HG03039 (cell line): ENCODE results near the gene FMN1.

ENCODE experiments used
- ATAC-seq: cut with Tn5 transposase; IDR thresholded peaks from one replicate; pipeline ENCODE4 v1.9.1; 2021; ENCODE audit warnings: mild to moderate bottlenecking, moderate library complexity; ENCODE audit not compliant: unreplicated experiment

The FMN1 gene

GRCh38 chr15:32901192-32901591, 293.3 kb downstream of the FMN1 start:
- ATAC-seq: no peak

GRCh38 chr15:32899126-32899596, 295.4 kb downstream of the FMN1 start:
- no peak for ATAC-seq

- no peak for ATAC-seq
These were observed 296.1 kb downstream of the FMN1 start for GRCh38 chr15:32898414-32898813.

GRCh38 chr15:32893421-32893820, 301.1 kb downstream of the FMN1 start:
- no peak for ATAC-seq

GRCh38 chr15:32889214-32889613, 305.3 kb downstream of the FMN1 start:
- ATAC-seq: no peak

- ATAC-seq: no peak
These were observed 306.2 kb downstream of the FMN1 start for GRCh38 chr15:32888221-32888761.

- no peak for ATAC-seq
These were observed 307.4 kb downstream of the FMN1 start for GRCh38 chr15:32887090-32887489.

- no peak for ATAC-seq
These were observed 308.1 kb downstream of the FMN1 start for GRCh38 chr15:32886459-32886858.

- ATAC-seq: no peak
These were observed 308.8 kb downstream of the FMN1 start for GRCh38 chr15:32885713-32886112.

GRCh38 chr15:32884146-32884545, 310.4 kb downstream of the FMN1 start:
- ATAC-seq: no peak

GRCh38 chr15:32882955-32883354, 311.6 kb downstream of the FMN1 start:
- ATAC-seq: no peak

GRCh38 chr15:32881528-32881927, 313.0 kb downstream of the FMN1 start:
- no peak for ATAC-seq

GRCh38 chr15:32880642-32881041, 313.9 kb downstream of the FMN1 start:
- no peak for ATAC-seq

GRCh38 chr15:32879980-32880379, 314.5 kb downstream of the FMN1 start:
- no peak for ATAC-seq

- no peak for ATAC-seq
These were observed 315.4 kb downstream of the FMN1 start for GRCh38 chr15:32878869-32879805.

- no peak for ATAC-seq
These were observed 316.2 kb downstream of the FMN1 start for GRCh38 chr15:32878342-32878741.

GRCh38 chr15:32877252-32878019, 317.1 kb downstream of the FMN1 start:
- no peak for ATAC-seq

- ATAC-seq: no peak
These were observed 321.0 kb downstream of the FMN1 start for GRCh38 chr15:32873284-32874114.

GRCh38 chr15:32872621-32873283, 321.8 kb downstream of the FMN1 start:
- ATAC-seq: no peak

- ATAC-seq: no peak
These were observed 322.6 kb downstream of the FMN1 start for GRCh38 chr15:32871883-32872282.
